ENCODE results near the gene CCR5. TPM values are rescaled to one million over a fixed set of nuclear protein-coding genes. Genes with fewer than 3 reads are reported as not detected.

CCR5 gene
- total RNA-seq, 1 experiment from 2014 or later = not detected

DNA sequence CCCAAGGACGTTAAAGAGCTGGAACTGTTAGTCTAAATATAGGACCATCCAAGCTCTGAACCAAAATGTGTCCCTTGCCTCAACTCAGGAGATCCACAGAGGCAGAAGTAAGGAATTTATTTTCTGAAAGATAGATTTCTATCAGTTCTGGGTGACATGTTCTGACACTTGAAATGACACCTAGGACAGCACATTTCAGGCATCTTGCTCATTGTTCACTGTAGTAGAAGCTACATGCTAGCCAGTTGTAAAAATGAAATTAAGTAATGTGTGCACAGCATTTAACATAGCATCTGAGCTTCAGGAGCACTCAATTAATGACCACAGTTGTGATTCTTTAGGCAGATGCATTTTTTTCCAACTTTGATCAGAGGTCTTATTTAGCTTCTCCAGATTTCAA, 16.3 kb upstream of the CCR5 start:
- Histone ChIP-seq H3K9me2 (replicated peaks; ENCODE audit: insufficient read depth, low read length) (no peaks in the 10 kb centered on the region), H3K79me2 (ENCODE audit: low read length) (no peaks in the 10 kb centered on the region), H3K4me1 (ENCODE audit: low read length) (peaks cover 3% of the 10 kb centered on the region; the same call in 1 of the 2 replicates), H3K27ac (ENCODE audit: low read length) (no peak overlapping the region), H2AFZ (ENCODE audit: low read length) (no peak overlapping the region), H3K4me3 (ENCODE audit: low read length) (no peak overlapping the region), H3K27me3 (ENCODE audit: low read length) (no peaks in the 10 kb centered on the region; the same call in 1 of the 2 replicates), H3K4me2 (ENCODE audit: low read depth, low read length, poor library complexity, severe bottlenecking) (no peak overlapping the region), H3K9ac (ENCODE audit: low read length) (no peak overlapping the region), H3K9me3 (ENCODE audit: low read length) (no peaks in the 10 kb centered on the region), H4K20me1 (ENCODE audit: insufficient read depth, low read depth, low read length) (no peaks in the 10 kb centered on the region), H3K36me3 (ENCODE audit: insufficient read depth, low read length) (no peaks in the 10 kb centered on the region)
- DNase-seq = no peak

DNA sequence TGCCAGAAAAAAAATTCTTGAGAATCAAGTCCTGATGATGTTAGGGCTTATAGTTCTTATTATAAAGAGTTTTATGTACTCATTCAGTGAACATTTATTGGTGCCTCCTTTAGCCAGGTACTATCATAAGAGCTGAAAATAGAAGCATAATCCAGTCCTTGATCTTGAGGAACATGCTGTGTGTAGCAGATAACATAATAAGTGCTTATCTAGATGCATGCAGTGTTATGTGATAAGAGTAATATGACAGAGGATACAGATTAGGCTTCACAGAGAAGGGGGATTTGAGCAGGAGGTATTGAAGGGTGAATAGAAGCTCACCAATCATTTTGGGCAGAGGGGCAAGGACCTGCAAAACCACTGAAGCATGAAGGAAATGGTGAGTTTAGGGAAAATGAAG, 15.8 kb upstream of the CCR5 start:
- DNase-seq = no peak
- no peak overlapping the region for H3K4me2 ChIP-seq (ENCODE audit: low read depth, low read length, poor library complexity, severe bottlenecking)
- no peaks in the 10 kb centered on the region for H3K27me3 ChIP-seq (ENCODE audit: low read length)
- H3K79me2 ChIP-seq (ENCODE audit: low read length) = no peaks in the 10 kb centered on the region
- H3K4me3 ChIP-seq (ENCODE audit: low read length) = no peak overlapping the region
- H3K4me1 ChIP-seq (ENCODE audit: low read length) = no peaks in the 10 kb centered on the region
- no peaks in the 10 kb centered on the region for H3K9me3 ChIP-seq (ENCODE audit: low read length)
- no peaks in the 10 kb centered on the region for H4K20me1 ChIP-seq (ENCODE audit: insufficient read depth, low read depth, low read length)
- no peak overlapping the region for H3K27ac ChIP-seq (ENCODE audit: low read length)
- no peak overlapping the region for H3K9ac ChIP-seq (ENCODE audit: low read length)
- no peaks in the 10 kb centered on the region for H3K9me2 ChIP-seq (replicated peaks; ENCODE audit: insufficient read depth, low read length)
- H3K36me3 ChIP-seq (ENCODE audit: insufficient read depth, low read length) = no peaks in the 10 kb centered on the region
- no peak overlapping the region for H2AFZ ChIP-seq (ENCODE audit: low read length)

DNA sequence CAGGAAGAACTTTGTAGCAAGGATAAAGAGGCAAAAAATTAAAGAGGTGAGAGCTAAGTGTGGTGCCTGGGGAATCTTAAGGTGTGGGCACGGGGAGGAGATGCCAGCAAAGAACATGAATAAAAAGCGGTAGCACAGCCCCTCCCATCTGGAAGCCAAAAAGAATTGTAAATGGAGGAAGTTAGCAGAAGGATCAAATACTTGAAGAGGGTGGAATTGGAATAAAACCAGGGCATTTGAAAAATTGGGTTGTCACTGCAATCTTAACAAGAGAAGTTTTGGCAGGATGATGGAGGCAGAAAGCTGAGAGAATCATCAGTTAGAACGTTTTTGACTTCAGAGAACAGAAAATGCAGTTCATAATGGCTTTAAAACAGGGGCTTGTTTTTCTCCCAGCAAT, 14.5 kb upstream of the CCR5 start:
- Histone ChIP-seq H3K9me2 (replicated peaks; ENCODE audit: insufficient read depth, low read length) (no peaks in the 10 kb centered on the region), H3K36me3 (ENCODE audit: insufficient read depth, low read length) (no peaks in the 10 kb centered on the region), H2AFZ (ENCODE audit: low read length) (no peak overlapping the region), H3K27me3 (ENCODE audit: low read length) (no peaks in the 10 kb centered on the region), H3K9me3 (ENCODE audit: low read length) (no peaks in the 10 kb centered on the region), H4K20me1 (ENCODE audit: insufficient read depth, low read depth, low read length) (no peaks in the 10 kb centered on the region), H3K27ac (ENCODE audit: low read length) (no peak overlapping the region), H3K9ac (ENCODE audit: low read length) (no peak overlapping the region), H3K4me2 (ENCODE audit: low read depth, low read length, poor library complexity, severe bottlenecking) (no peak overlapping the region), H3K79me2 (ENCODE audit: low read length) (no peaks in the 10 kb centered on the region), H3K4me3 (ENCODE audit: low read length) (no peak overlapping the region), H3K4me1 (ENCODE audit: low read length) (no peaks in the 10 kb centered on the region)
- DNase-seq = no peak

DNA sequence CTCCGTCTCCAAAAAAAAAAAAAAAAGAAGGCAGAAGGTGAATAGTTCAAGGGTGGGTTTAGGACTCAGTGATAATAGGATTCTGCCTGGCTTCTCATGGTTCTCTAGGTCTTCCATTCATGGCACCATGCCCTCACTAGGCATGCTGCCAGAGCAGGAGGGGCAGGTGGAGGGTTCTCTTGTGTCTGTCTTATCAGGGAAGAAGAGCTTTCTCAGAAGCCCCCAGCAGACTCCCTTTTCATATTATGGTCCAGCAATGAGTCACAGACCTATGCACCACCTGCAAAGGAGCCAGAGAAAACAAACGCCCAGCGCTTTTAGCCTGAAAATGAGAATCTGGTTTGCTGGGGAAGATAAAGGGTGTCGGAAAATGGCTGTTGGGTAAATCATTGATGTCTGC, 13.8 kb upstream of the CCR5 start:
- Histone ChIP-seq H3K4me1 (ENCODE audit: low read length) (no peaks in the 10 kb centered on the region), H3K27me3 (ENCODE audit: low read length) (no peaks in the 10 kb centered on the region), H3K9me3 (ENCODE audit: low read length) (no peaks in the 10 kb centered on the region), H3K27ac (ENCODE audit: low read length) (no peak overlapping the region), H3K9ac (ENCODE audit: low read length) (no peak overlapping the region), H3K36me3 (ENCODE audit: insufficient read depth, low read length) (no peaks in the 10 kb centered on the region), H4K20me1 (ENCODE audit: insufficient read depth, low read depth, low read length) (no peaks in the 10 kb centered on the region), H3K4me3 (ENCODE audit: low read length) (no peak overlapping the region), H3K9me2 (replicated peaks; ENCODE audit: insufficient read depth, low read length) (no peaks in the 10 kb centered on the region), H3K79me2 (ENCODE audit: low read length) (no peaks in the 10 kb centered on the region), H3K4me2 (ENCODE audit: low read depth, low read length, poor library complexity, severe bottlenecking) (no peak overlapping the region), H2AFZ (ENCODE audit: low read length) (no peak overlapping the region)
- no peak for DNase-seq

DNA sequence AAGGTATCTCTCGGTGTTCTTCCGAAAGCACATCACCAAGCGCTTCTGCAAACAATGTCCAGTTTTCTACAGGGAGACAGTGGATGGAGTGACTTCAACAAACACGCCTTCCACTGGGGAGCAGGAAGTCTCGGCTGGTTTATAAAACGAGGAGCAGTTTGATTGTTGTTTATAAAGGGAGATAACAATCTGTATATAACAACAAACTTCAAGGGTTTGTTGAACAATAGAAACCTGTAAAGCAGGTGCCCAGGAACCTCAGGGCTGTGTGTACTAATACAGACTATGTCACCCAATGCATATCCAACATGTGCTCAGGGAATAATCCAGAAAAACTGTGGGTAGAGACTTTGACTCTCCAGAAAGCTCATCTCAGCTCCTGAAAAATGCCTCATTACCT, 12.3 kb upstream of the CCR5 start:
- Histone ChIP-seq H3K27me3 (ENCODE audit: low read length) (no peaks in the 10 kb centered on the region), H3K36me3 (ENCODE audit: insufficient read depth, low read length) (no peaks in the 10 kb centered on the region), H3K4me3 (ENCODE audit: low read length) (no peak overlapping the region), H3K4me1 (ENCODE audit: low read length) (no peaks in the 10 kb centered on the region), H4K20me1 (ENCODE audit: insufficient read depth, low read depth, low read length) (no peaks in the 10 kb centered on the region), H3K9ac (ENCODE audit: low read length) (no peak overlapping the region), H3K9me3 (ENCODE audit: low read length) (no peaks in the 10 kb centered on the region), H3K27ac (ENCODE audit: low read length) (no peak overlapping the region), H3K79me2 (ENCODE audit: low read length) (no peaks in the 10 kb centered on the region), H3K4me2 (ENCODE audit: low read depth, low read length, poor library complexity, severe bottlenecking) (no peak overlapping the region), H2AFZ (ENCODE audit: low read length) (no peak overlapping the region), H3K9me2 (replicated peaks; ENCODE audit: insufficient read depth, low read length) (no peaks in the 10 kb centered on the region)
- DNase-seq = no peak

DNA sequence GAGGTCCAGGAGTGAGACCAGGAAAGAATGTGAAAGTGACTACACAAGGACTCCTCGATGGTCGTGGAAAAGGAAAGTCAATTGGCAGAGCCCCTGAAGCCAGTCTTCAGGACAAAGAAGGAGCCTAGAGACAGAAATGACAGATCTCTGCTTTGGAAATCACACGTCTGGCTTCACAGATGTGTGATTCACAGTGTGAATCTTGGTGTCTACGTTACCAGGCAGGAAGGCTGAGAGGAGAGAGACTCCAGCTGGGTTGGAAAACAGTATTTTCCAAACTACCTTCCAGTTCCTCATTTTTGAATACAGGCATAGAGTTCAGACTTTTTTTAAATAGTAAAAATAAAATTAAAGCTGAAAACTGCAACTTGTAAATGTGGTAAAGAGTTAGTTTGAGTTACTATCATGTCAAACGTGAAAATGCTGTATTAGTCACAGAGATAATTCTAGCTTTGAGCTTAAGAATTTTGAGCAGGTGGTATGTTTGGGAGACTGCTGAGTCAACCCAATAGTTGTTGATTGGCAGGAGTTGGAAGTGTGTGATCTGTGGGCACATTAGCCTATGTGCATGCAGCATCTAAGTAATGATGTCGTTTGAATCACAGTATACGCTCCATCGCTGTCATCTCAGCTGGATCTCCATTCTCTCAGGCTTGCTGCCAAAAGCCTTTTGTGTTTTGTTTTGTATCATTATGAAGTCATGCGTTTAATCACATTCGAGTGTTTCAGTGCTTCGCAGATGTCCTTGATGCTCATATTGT, 10.8 kb upstream of the CCR5 start:
- DNase-seq = no peak
- Histone ChIP-seq H4K20me1 (ENCODE audit: insufficient read depth, low read depth, low read length) (no peaks in the 10 kb centered on the region), H3K4me1 (ENCODE audit: low read length) (no peaks in the 10 kb centered on the region), H3K4me3 (ENCODE audit: low read length) (no peak overlapping the region), H3K9me3 (ENCODE audit: low read length) (no peaks in the 10 kb centered on the region), H3K27me3 (ENCODE audit: low read length) (no peaks in the 10 kb centered on the region), H3K9ac (ENCODE audit: low read length) (no peak overlapping the region), H3K9me2 (replicated peaks; ENCODE audit: insufficient read depth, low read length) (no peaks in the 10 kb centered on the region), H3K36me3 (ENCODE audit: insufficient read depth, low read length) (no peaks in the 10 kb centered on the region), H3K79me2 (ENCODE audit: low read length) (no peaks in the 10 kb centered on the region), H2AFZ (ENCODE audit: low read length) (no peak overlapping the region), H3K4me2 (ENCODE audit: low read depth, low read length, poor library complexity, severe bottlenecking) (no peak overlapping the region), H3K27ac (ENCODE audit: low read length) (no peak overlapping the region)

DNA sequence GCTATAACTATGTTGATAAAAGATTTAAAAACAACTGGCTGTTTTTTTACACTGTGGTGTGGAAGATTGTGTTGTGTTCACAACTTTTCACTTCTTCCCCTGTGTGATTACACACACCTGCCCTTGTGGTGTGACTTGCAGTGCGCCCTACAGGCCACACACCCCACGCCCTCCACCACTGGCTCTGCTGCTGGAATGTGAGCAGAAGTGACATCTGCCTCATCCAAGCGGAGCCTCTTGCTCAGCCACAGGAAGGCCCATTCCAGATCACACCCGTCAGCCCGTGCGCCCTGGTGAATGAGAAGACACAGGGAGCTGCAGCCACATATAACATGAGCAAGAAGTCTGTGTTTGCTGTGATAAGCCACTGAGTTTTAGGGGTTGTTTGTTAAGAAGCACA, 9.8 kb upstream of the CCR5 start:
- H3K9me2 ChIP-seq (replicated peaks; ENCODE audit: insufficient read depth, low read length) = no peaks in the 10 kb centered on the region
- H2AFZ ChIP-seq (ENCODE audit: low read length) = no peak overlapping the region

DNA sequence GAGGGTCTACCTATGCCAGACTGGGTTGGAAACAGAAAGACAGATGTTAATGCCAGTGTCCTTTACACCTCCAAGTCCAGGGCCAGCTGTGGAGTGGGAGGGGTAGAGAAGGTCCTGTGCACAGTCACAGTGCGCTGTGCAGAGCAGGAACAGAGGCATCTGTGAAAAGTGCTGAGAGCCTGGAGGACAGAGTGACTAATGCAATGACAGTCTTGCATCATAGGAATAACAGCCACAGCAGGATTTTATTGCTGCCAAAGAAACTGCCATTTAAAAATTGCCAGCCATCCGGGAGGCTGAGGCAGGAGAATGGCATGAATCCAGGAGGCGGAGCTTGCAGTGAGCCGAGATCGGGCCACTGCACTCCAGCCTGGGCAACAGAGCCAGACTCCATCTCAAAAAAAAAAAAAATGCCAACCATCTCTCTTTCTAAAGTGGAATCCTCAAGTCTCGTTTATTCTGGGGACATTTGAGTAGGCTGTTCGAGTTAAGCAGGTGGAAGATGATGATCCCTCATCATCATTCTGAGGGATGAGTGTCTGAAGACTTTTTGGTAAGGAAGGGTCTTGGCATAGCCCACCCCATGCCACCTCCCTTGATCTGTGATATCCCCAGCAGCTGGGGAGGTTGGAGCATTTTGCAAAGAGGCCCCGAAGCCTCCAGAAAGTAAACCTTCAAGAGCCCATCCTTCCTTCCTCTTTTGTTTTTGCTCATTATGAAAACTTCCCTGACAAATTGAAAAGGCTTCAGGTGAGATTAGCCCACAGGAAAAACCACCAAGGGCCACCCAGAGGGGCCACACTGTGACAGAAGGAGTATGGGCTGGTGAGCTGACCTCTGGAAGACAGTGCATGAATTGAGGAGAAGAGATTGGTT, 9.1 kb upstream of the CCR5 start:
- H3K9me2 ChIP-seq (replicated peaks; ENCODE audit: insufficient read depth, low read length) = no peaks in the 10 kb centered on the region
- no peak overlapping the region for H3K4me2 ChIP-seq (ENCODE audit: low read depth, low read length, poor library complexity, severe bottlenecking)
- H3K9me3 ChIP-seq (ENCODE audit: low read length) = no peaks in the 10 kb centered on the region
- no peak overlapping the region for H2AFZ ChIP-seq (ENCODE audit: low read length)
- no peaks in the 10 kb centered on the region for H3K36me3 ChIP-seq (ENCODE audit: insufficient read depth, low read length)
- H3K4me3 ChIP-seq (ENCODE audit: low read length) = no peak overlapping the region
- no peak for DNase-seq
- H3K27me3 ChIP-seq (ENCODE audit: low read length) = no peaks in the 10 kb centered on the region
- H3K9ac ChIP-seq (ENCODE audit: low read length) = no peak overlapping the region
- no peaks in the 10 kb centered on the region for H4K20me1 ChIP-seq (ENCODE audit: insufficient read depth, low read depth, low read length)
- no peaks in the 10 kb centered on the region for H3K79me2 ChIP-seq (ENCODE audit: low read length)
- H3K4me1 ChIP-seq (ENCODE audit: low read length) = no peaks in the 10 kb centered on the region
- H3K27ac ChIP-seq (ENCODE audit: low read length) = no peak overlapping the region

More for the DNA sequence above, 9.8 kb upstream of the CCR5 start:
- Histone ChIP-seq H3K36me3 (ENCODE audit: insufficient read depth, low read length) (no peaks in the 10 kb centered on the region), H3K4me2 (ENCODE audit: low read depth, low read length, poor library complexity, severe bottlenecking) (no peak overlapping the region), H3K4me3 (ENCODE audit: low read length) (no peak overlapping the region), H3K79me2 (ENCODE audit: low read length) (no peaks in the 10 kb centered on the region), H3K27me3 (ENCODE audit: low read length) (no peaks in the 10 kb centered on the region), H3K9me3 (ENCODE audit: low read length) (no peaks in the 10 kb centered on the region), H3K9ac (ENCODE audit: low read length) (no peak overlapping the region), H3K4me1 (ENCODE audit: low read length) (no peaks in the 10 kb centered on the region), H4K20me1 (ENCODE audit: insufficient read depth, low read depth, low read length) (no peaks in the 10 kb centered on the region), H3K27ac (ENCODE audit: low read length) (no peak overlapping the region)
- DNase-seq = no peak

Measured in Karpas-422 (cell line).